ENCODE results near the gene ABHD17A.
A peak's percentile ranks its signal among the peaks of the same experiment; 100 is the strongest.

ABHD17A gene

DNA sequence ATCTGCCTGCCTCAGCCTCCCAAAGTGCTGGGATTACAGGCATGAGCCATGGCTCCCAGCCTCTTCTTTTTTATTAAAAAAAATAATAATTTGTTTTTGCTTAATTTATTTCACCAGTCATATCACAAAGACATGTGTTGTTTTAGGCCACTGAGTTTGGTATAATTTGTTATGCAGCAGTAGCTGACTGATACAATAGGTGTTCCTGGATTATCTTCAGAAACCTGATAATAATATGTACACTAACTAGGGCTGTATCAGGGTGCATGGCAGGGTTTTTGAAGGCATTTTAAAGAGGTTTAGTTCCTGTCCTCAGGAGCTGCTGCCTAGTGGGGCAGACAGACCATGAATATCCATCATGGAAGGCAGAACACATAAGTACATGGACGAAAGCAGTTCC lies 46.1 kb upstream of the ABHD17A start:
- DNase-seq: no peak
- Histone ChIP-seq H2BK120ac (ENCODE audit: low read depth, low read length) (no peak overlapping the region), H4K8ac (ENCODE audit: low read length) (no peak overlapping the region), H3K18ac (ENCODE audit: low read depth in 1 of 2, low read length in 2 of 2) (no peak overlapping the region), H2BK5ac (ENCODE audit: low read depth, low read length, poor library complexity, severe bottlenecking) (no peak overlapping the region), H3K14ac (ENCODE audit: low read length in 2 of 2) (no peak overlapping the region), H3K9me3 (ENCODE audit: control insufficient read depth, low read length) (peaks cover 4% of the 10 kb centered on the region), H3K9ac (ENCODE audit: low read length) (no peak overlapping the region), H3K23ac (ENCODE audit: low read length in 2 of 2) (no peak overlapping the region), H2BK12ac (ENCODE audit: low read length in 2 of 2) (no peak overlapping the region), H3K4me3 (ENCODE audit: insufficient read depth in 1 of 2, low read depth in 1 of 2, low read length in 2 of 2) (no peak overlapping the region), H3K27ac (ENCODE audit: low read length, poor library complexity, severe bottlenecking) (no peak overlapping the region), H3K4me2 (ENCODE audit: low read length, poor library complexity, severe bottlenecking) (no peak overlapping the region), H3K79me1 (replicated peaks; ENCODE audit: low read length, poor library complexity, severe bottlenecking) (no peaks in the 10 kb centered on the region), H2AK5ac (ENCODE audit: low read length, severe bottlenecking) (no peak overlapping the region), H2AFZ (ENCODE audit: low read depth, low read length) (no peak overlapping the region), H3K4me1 (ENCODE audit: control insufficient read depth, insufficient read depth, low read depth, low read length) (peaks cover 11% of the 10 kb centered on the region), H2BK15ac (ENCODE audit: low read depth, poor library complexity, severe bottlenecking) (no peak overlapping the region), H3K4ac (ENCODE audit: low read depth in 1 of 2, low read length in 2 of 2) (no peak overlapping the region), H4K91ac (ENCODE audit: low read length) (no peak overlapping the region), H3K27me3 (ENCODE audit: control insufficient read depth in 1 of 2, insufficient read depth in 1 of 2, low read length in 2 of 2) (no peaks in the 10 kb centered on the region), H3K36me3 (ENCODE audit: control insufficient read depth in 1 of 2, insufficient read depth in 2 of 2, low read depth in 1 of 2, low read length in 2 of 2) (no peaks in the 10 kb centered on the region)
- 100% methylated on average over 1 of the region's 1 CpG for WGBS

- no peak overlapping the region for H2AK5ac ChIP-seq (ENCODE audit: low read length, severe bottlenecking)
- H3K4ac ChIP-seq (ENCODE audit: low read depth in 1 of 2, low read length in 2 of 2): no peak overlapping the region
- H2BK5ac ChIP-seq (ENCODE audit: low read depth, low read length, poor library complexity, severe bottlenecking): no peak overlapping the region
- H4K91ac ChIP-seq (ENCODE audit: low read length): no peak overlapping the region
- DNase-seq: peak; percentile 76
- no peaks in the 10 kb centered on the region for H3K9me3 ChIP-seq (ENCODE audit: control insufficient read depth, low read length)
- H3K23ac ChIP-seq (ENCODE audit: low read length in 2 of 2): no peak overlapping the region
- no peak overlapping the region for H3K14ac ChIP-seq (ENCODE audit: low read length in 2 of 2)
- no peak overlapping the region for H2BK120ac ChIP-seq (ENCODE audit: low read depth, low read length)
- peak overlapping the region; percentile 61 for H3K4me2 ChIP-seq (ENCODE audit: low read length, poor library complexity, severe bottlenecking)
- H3K27me3 ChIP-seq (ENCODE audit: control insufficient read depth in 1 of 2, insufficient read depth in 1 of 2, low read length in 2 of 2): no peaks in the 10 kb centered on the region
- H3K79me1 ChIP-seq (replicated peaks; ENCODE audit: low read length, poor library complexity, severe bottlenecking): no peaks in the 10 kb centered on the region
- H3K9ac ChIP-seq (ENCODE audit: low read length): peak overlapping the region; percentile 74
- H2AFZ ChIP-seq (ENCODE audit: low read depth, low read length): peak overlapping the region; percentile 74
- peak overlapping the region in 1 of 2 experiments; percentile 76 for H3K4me3 ChIP-seq (ENCODE audit: insufficient read depth in 1 of 2, low read depth in 1 of 2, low read length in 2 of 2)
- H3K4me1 ChIP-seq (ENCODE audit: control insufficient read depth, insufficient read depth, low read depth, low read length): peaks cover 9% of the 10 kb centered on the region
- H3K27ac ChIP-seq (ENCODE audit: low read length, poor library complexity, severe bottlenecking): no peak overlapping the region
- WGBS: 21% methylated on average over 34 of the region's 42 CpGs
- no peak overlapping the region for H2BK15ac ChIP-seq (ENCODE audit: low read depth, poor library complexity, severe bottlenecking)
- H3K18ac ChIP-seq (ENCODE audit: low read depth in 1 of 2, low read length in 2 of 2): no peak overlapping the region
- H4K8ac ChIP-seq (ENCODE audit: low read length): peak overlapping the region; percentile 59
- no peak overlapping the region for H2BK12ac ChIP-seq (ENCODE audit: low read length in 2 of 2)
- peaks cover 8 to 21% of the 10 kb centered on the region in 2 experiments for H3K36me3 ChIP-seq (ENCODE audit: control insufficient read depth in 1 of 2, insufficient read depth in 2 of 2, low read depth in 1 of 2, low read length in 2 of 2)
Observed at GRCh38 chr19:1929021-1929742, 43.9 kb upstream of the ABHD17A start.

DNA sequence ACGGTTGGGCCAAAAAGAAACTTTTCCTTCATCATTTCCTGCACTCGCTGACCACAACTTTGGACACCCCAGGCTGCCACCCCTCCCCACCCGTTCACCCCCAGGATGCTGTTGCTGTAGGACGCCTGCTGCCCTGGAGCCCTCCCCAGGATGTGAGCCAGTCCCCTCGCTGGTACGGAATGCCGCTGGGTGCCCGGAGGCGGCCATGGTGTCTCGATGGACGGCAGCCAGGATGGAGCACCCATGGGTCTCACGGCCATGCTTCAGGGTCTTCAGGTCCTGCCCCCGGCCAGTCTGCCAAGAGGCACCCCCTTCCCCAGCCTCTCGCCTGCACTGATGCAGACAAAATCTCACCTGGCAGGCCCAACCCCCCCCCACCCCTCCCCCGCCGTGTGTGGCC lies 40.2 kb upstream of the ABHD17A start:
- Histone ChIP-seq H2BK15ac (ENCODE audit: low read depth, poor library complexity, severe bottlenecking) (no peak overlapping the region), H2AK5ac (ENCODE audit: low read length, severe bottlenecking) (no peak overlapping the region), H4K8ac (ENCODE audit: low read length) (no peak overlapping the region), H2AFZ (ENCODE audit: low read depth, low read length) (no peak overlapping the region), H3K27ac (ENCODE audit: low read length, poor library complexity, severe bottlenecking) (no peak overlapping the region), H3K23ac (ENCODE audit: low read length in 2 of 2) (no peak overlapping the region), H2BK5ac (ENCODE audit: low read depth, low read length, poor library complexity, severe bottlenecking) (no peak overlapping the region), H3K79me1 (replicated peaks; ENCODE audit: low read length, poor library complexity, severe bottlenecking) (peaks cover 15% of the 10 kb centered on the region), H3K9ac (ENCODE audit: low read length) (no peak overlapping the region), H3K27me3 (ENCODE audit: control insufficient read depth in 1 of 2, insufficient read depth in 1 of 2, low read length in 2 of 2) (no peaks in the 10 kb centered on the region), H3K4me3 (ENCODE audit: insufficient read depth in 1 of 2, low read depth in 1 of 2, low read length in 2 of 2) (no peak overlapping the region), H3K14ac (ENCODE audit: low read length in 2 of 2) (no peak overlapping the region), H3K9me3 (ENCODE audit: control insufficient read depth, low read length) (no peaks in the 10 kb centered on the region), H2BK12ac (ENCODE audit: low read length in 2 of 2) (no peak overlapping the region), H3K4ac (ENCODE audit: low read depth in 1 of 2, low read length in 2 of 2) (no peak overlapping the region), H3K36me3 (ENCODE audit: control insufficient read depth in 1 of 2, insufficient read depth in 2 of 2, low read depth in 1 of 2, low read length in 2 of 2) (peaks cover 40 to 55% of the 10 kb centered on the region in 2 experiments), H3K18ac (ENCODE audit: low read depth in 1 of 2, low read length in 2 of 2) (no peak overlapping the region), H3K4me1 (ENCODE audit: control insufficient read depth, insufficient read depth, low read depth, low read length) (peaks cover 9% of the 10 kb centered on the region), H4K91ac (ENCODE audit: low read length) (no peak overlapping the region), H2BK120ac (ENCODE audit: low read depth, low read length) (no peak overlapping the region), H3K4me2 (ENCODE audit: low read length, poor library complexity, severe bottlenecking) (no peak overlapping the region)
- DNase-seq: no peak
- WGBS: 97% methylated on average over 12 of the region's 16 CpGs

GRCh38 chr19:1924320-1924961 lies 39.1 kb upstream of the ABHD17A start:
- Histone ChIP-seq H3K4me1 (ENCODE audit: control insufficient read depth, insufficient read depth, low read depth, low read length) (peaks cover 3% of the 10 kb centered on the region), H3K9me3 (ENCODE audit: control insufficient read depth, low read length) (no peaks in the 10 kb centered on the region), H3K79me1 (replicated peaks; ENCODE audit: low read length, poor library complexity, severe bottlenecking) (peaks cover 15% of the 10 kb centered on the region), H3K9ac (ENCODE audit: low read length) (no peak overlapping the region), H2BK12ac (ENCODE audit: low read length in 2 of 2) (no peak overlapping the region), H4K8ac (ENCODE audit: low read length) (no peak overlapping the region), H2AFZ (ENCODE audit: low read depth, low read length) (no peak overlapping the region), H3K4me3 (ENCODE audit: insufficient read depth in 1 of 2, low read depth in 1 of 2, low read length in 2 of 2) (no peak overlapping the region), H2BK5ac (ENCODE audit: low read depth, low read length, poor library complexity, severe bottlenecking) (no peak overlapping the region), H3K18ac (ENCODE audit: low read depth in 1 of 2, low read length in 2 of 2) (no peak overlapping the region), H2AK5ac (ENCODE audit: low read length, severe bottlenecking) (no peak overlapping the region), H3K27me3 (ENCODE audit: control insufficient read depth in 1 of 2, insufficient read depth in 1 of 2, low read length in 2 of 2) (no peaks in the 10 kb centered on the region), H3K27ac (ENCODE audit: low read length, poor library complexity, severe bottlenecking) (no peak overlapping the region), H3K4ac (ENCODE audit: low read depth in 1 of 2, low read length in 2 of 2) (no peak overlapping the region), H2BK120ac (ENCODE audit: low read depth, low read length) (no peak overlapping the region), H3K36me3 (ENCODE audit: control insufficient read depth in 1 of 2, insufficient read depth in 2 of 2, low read depth in 1 of 2, low read length in 2 of 2) (peaks cover 50 to 64% of the 10 kb centered on the region in 2 experiments), H4K91ac (ENCODE audit: low read length) (no peak overlapping the region), H3K4me2 (ENCODE audit: low read length, poor library complexity, severe bottlenecking) (no peak overlapping the region), H3K14ac (ENCODE audit: low read length in 2 of 2) (no peak overlapping the region), H3K23ac (ENCODE audit: low read length in 2 of 2) (no peak overlapping the region), H2BK15ac (ENCODE audit: low read depth, poor library complexity, severe bottlenecking) (no peak overlapping the region)
- WGBS: 96% methylated on average over 35 of the region's 35 CpGs
- DNase-seq: no peak
